ENCODE results near the gene CDKN1A.

The CDKN1A gene

DNA sequence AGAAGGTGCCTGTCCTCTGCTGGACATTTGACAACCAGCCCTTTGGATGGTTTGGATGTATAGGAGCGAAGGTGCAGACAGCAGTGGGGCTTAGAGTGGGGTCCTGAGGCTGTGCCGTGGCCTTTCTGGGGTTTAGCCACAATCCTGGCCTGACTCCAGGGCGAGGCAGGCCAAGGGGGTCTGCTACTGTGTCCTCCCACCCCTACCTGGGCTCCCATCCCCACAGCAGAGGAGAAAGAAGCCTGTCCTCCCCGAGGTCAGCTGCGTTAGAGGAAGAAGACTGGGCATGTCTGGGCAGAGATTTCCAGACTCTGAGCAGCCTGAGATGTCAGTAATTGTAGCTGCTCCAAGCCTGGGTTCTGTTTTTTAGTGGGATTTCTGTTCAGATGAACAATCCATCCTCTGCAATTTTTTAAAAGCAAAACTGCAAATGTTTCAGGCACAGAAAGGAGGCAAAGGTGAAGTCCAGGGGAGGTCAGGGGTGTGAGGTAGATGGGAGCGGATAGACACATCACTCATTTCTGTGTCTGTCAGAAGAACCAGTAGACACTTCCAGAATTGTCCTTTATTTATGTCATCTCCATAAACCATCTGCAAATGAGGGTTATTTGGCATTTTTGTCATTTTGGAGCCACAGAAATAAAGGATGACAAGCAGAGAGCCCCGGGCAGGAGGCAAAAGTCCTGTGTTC is 1.3 kb upstream of the CDKN1A start:
- Histone ChIP-seq H3K79me2 (ENCODE audit: insufficient read depth, low read depth) (no peaks in the 10 kb centered on the region), H4K20me1 (ENCODE audit: insufficient read depth) (no peaks in the 10 kb centered on the region), H3K27ac (no peak overlapping the region), H3K4me1 (ENCODE audit: low read depth, poor library complexity, severe bottlenecking) (peaks cover 16% of the 10 kb centered on the region), H2AFZ (ENCODE audit: low read depth) (no peak overlapping the region), H3K9ac (no peak overlapping the region), H3K27me3 (ENCODE audit: insufficient read depth, low read depth) (peaks cover 46% of the 10 kb centered on the region), H3K4me2 (no peak overlapping the region), H3K4me3 (IDR thresholded peaks at IDR 0.05; ENCODE audit: insufficient read depth, low read depth, low read length) (no peak overlapping the region), H3K36me3 (ENCODE audit: insufficient read depth) (no peaks in the 10 kb centered on the region)
- TF ChIP-seq, protein P1, sequence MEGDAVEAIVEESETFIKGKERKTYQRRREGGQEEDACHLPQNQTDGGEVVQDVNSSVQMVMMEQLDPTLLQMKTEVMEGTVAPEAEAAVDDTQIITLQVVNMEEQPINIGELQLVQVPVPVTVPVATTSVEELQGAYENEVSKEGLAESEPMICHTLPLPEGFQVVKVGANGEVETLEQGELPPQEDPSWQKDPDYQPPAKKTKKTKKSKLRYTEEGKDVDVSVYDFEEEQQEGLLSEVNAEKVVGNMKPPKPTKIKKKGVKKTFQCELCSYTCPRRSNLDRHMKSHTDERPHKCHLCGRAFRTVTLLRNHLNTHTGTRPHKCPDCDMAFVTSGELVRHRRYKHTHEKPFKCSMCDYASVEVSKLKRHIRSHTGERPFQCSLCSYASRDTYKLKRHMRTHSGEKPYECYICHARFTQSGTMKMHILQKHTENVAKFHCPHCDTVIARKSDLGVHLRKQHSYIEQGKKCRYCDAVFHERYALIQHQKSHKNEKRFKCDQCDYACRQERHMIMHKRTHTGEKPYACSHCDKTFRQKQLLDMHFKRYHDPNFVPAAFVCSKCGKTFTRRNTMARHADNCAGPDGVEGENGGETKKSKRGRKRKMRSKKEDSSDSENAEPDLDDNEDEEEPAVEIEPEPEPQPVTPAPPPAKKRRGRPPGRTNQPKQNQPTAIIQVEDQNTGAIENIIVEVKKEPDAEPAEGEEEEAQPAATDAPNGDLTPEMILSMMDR (conservative IDR thresholded peaks at IDR 0.05; ENCODE audit: low read depth, low read length): no peak

DNA sequence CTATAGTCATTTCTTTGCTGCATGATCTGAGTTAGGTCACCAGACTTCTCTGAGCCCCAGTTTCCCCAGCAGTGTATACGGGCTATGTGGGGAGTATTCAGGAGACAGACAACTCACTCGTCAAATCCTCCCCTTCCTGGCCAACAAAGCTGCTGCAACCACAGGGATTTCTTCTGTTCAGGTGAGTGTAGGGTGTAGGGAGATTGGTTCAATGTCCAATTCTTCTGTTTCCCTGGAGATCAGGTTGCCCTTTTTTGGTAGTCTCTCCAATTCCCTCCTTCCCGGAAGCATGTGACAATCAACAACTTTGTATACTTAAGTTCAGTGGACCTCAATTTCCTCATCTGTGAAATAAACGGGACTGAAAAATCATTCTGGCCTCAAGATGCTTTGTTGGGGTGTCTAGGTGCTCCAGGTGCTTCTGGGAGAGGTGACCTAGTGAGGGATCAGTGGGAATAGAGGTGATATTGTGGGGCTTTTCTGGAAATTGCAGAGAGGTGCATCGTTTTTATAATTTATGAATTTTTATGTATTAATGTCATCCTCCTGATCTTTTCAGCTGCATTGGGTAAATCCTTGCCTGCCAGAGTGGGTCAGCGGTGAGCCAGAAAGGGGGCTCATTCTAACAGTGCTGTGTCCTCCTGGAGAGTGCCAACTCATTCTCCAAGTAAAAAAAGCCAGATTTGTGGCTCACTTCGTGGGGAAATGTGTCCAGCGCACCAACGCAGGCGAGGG is 594 bp upstream of the CDKN1A start:
- Histone ChIP-seq H4K20me1 (ENCODE audit: insufficient read depth) (no peaks in the 10 kb centered on the region), H3K27me3 (ENCODE audit: insufficient read depth, low read depth) (peaks cover 46% of the 10 kb centered on the region), H3K4me2 (peak overlapping the region; percentile 94), H3K36me3 (ENCODE audit: insufficient read depth) (no peaks in the 10 kb centered on the region), H3K9ac (no peak overlapping the region; the same call in 1 of the 2 replicates), H2AFZ (ENCODE audit: low read depth) (peak overlapping the region; percentile 54), H3K79me2 (ENCODE audit: insufficient read depth, low read depth) (no peaks in the 10 kb centered on the region), H3K4me3 (IDR thresholded peaks at IDR 0.05; ENCODE audit: insufficient read depth, low read depth, low read length) (no peak overlapping the region), H3K4me1 (ENCODE audit: low read depth, poor library complexity, severe bottlenecking) (peaks cover 16% of the 10 kb centered on the region), H3K27ac (no peak overlapping the region)
- TF ChIP-seq, protein P1 (conservative IDR thresholded peaks at IDR 0.05; ENCODE audit: low read depth, low read length): no peak

DNA sequence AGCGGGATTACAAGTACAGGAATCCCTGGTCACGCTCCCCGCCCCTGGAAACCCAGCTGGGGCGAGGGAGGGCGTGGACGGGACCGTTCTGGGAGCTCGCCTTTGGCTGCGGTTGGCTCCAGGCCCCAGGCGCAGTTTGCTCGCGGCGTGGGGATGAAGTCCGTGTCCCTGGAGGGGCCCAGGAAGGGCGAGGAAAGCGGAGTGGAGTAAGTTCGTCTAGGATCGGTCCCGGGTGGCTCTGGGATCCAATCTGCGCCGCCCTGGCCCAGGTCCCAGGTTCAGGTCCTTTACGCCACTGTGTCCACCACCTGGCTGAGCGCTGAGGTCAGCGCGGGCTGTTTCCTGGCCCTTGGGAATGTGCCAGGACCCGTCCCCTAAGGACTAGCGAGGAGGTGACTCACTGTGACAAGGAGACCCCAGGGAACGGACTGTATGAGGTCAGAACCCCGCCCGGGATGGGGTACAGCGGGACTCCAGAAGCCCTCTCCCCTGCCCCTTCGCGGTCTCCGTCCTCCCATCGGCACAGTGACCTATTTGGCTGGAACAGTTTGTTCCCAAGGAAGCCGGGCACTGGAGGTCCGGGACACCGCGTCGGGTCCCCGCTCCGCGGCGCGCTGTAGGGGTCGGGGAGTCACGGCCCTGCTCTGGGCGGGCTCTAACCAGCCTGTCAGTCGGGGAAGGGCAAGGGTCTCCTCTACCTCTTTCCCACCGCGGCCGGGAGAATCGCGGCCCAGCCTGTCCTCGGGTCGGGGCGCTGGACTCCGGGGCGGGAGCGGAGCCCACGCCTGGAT is 724 bp downstream of the CDKN1A start:
- H2AFZ ChIP-seq (ENCODE audit: low read depth): peak overlapping the region; percentile 54
- H3K4me1 ChIP-seq (ENCODE audit: low read depth, poor library complexity, severe bottlenecking): peaks cover 16% of the 10 kb centered on the region

More for the DNA sequence above, 724 bp downstream of the CDKN1A start:
- no peaks in the 10 kb centered on the region for H3K79me2 ChIP-seq (ENCODE audit: insufficient read depth, low read depth)
- H3K4me2 ChIP-seq: peak overlapping the region; percentile 94
- TF ChIP-seq, protein P1 (conservative IDR thresholded peaks at IDR 0.05; ENCODE audit: low read depth, low read length): no peak
- H3K36me3 ChIP-seq (ENCODE audit: insufficient read depth): no peaks in the 10 kb centered on the region
- H3K9ac ChIP-seq: no peak overlapping the region
- no peak overlapping the region for H3K27ac ChIP-seq
- H3K27me3 ChIP-seq (ENCODE audit: insufficient read depth, low read depth): peaks cover 46% of the 10 kb centered on the region
- H4K20me1 ChIP-seq (ENCODE audit: insufficient read depth): no peaks in the 10 kb centered on the region
- no peak overlapping the region for H3K4me3 ChIP-seq (IDR thresholded peaks at IDR 0.05; ENCODE audit: insufficient read depth, low read depth, low read length)
